ENCODE results near the gene AKT1. TPM values are rescaled to one million over a fixed set of nuclear protein-coding genes. Genes with fewer than 3 reads are reported as not detected.

The AKT1 gene
- total RNA-seq, 1 donor, result 188 TPM

GRCh38 chr14:104821229-104821945, 25.8 kb upstream of the AKT1 start:
- H3K27me3 ChIP-seq (ENCODE audit: insufficient read depth, low read length), result no peaks in the 10 kb centered on the region
- no peaks in the 10 kb centered on the region for H4K20me1 ChIP-seq (ENCODE audit: insufficient read depth, low read length)
- DNase-seq (ENCODE audit: insufficient read length, low spot score, missing footprints), result peak; percentile 50
- no peak for TF ChIP-seq CTCF (IDR thresholded peaks at IDR 0.05; ENCODE audit: extremely low read depth, low read depth, low read length)
- peaks cover 3% of the 10 kb centered on the region for H3K79me2 ChIP-seq (ENCODE audit: insufficient read depth, low read length)
- no peaks in the 10 kb centered on the region for H3K36me3 ChIP-seq (ENCODE audit: insufficient read depth, low read length)
- no peak overlapping the region for H2AFZ ChIP-seq (ENCODE audit: low read length)
- peaks cover 9% of the 10 kb centered on the region for H3K4me1 ChIP-seq (ENCODE audit: insufficient read depth, low read length)
- no peak overlapping the region for H3K27ac ChIP-seq (ENCODE audit: low read depth, low read length)
- no peaks in the 10 kb centered on the region for H3K9me3 ChIP-seq (ENCODE audit: low read depth, low read length)
- no peak overlapping the region for H3K4me3 ChIP-seq (ENCODE audit: insufficient read depth, low read length)
- no peak overlapping the region for H3K4me2 ChIP-seq (ENCODE audit: insufficient read depth, low read length)

GRCh38 chr14:104820669-104821228, 25.2 kb upstream of the AKT1 start:
- peak; percentile 56 for TF ChIP-seq CTCF (IDR thresholded peaks at IDR 0.05; ENCODE audit: extremely low read depth, low read depth, low read length)
- H3K79me2 ChIP-seq (ENCODE audit: insufficient read depth, low read length), result peaks cover 5% of the 10 kb centered on the region
- no peak overlapping the region for H3K4me3 ChIP-seq (ENCODE audit: insufficient read depth, low read length)

GRCh38 chr14:104819361-104819781, 23.8 kb upstream of the AKT1 start:
- H4K20me1 ChIP-seq (ENCODE audit: insufficient read depth, low read length), result no peaks in the 10 kb centered on the region
- peak; percentile 14 for DNase-seq (ENCODE audit: insufficient read length, low spot score, missing footprints)
- H3K79me2 ChIP-seq (ENCODE audit: insufficient read depth, low read length), result peaks cover 13% of the 10 kb centered on the region
- no peak overlapping the region for H3K27ac ChIP-seq (ENCODE audit: low read depth, low read length)
- no peak overlapping the region for H3K4me3 ChIP-seq (ENCODE audit: insufficient read depth, low read length)
- no peak overlapping the region for H2AFZ ChIP-seq (ENCODE audit: low read length)
- TF ChIP-seq CTCF (IDR thresholded peaks at IDR 0.05; ENCODE audit: extremely low read depth, low read depth, low read length), result no peak
- no peaks in the 10 kb centered on the region for H3K36me3 ChIP-seq (ENCODE audit: insufficient read depth, low read length)
- no peak overlapping the region for H3K4me2 ChIP-seq (ENCODE audit: insufficient read depth, low read length)
- H3K4me1 ChIP-seq (ENCODE audit: insufficient read depth, low read length), result peaks cover 16% of the 10 kb centered on the region
- no peaks in the 10 kb centered on the region for H3K27me3 ChIP-seq (ENCODE audit: insufficient read depth, low read length)
- H3K9me3 ChIP-seq (ENCODE audit: low read depth, low read length), result no peaks in the 10 kb centered on the region

More at GRCh38 chr14:104820669-104821228, 25.2 kb upstream of the AKT1 start:
- Histone ChIP-seq H3K4me1 (ENCODE audit: insufficient read depth, low read length) (peaks cover 10% of the 10 kb centered on the region), H3K4me2 (ENCODE audit: insufficient read depth, low read length) (peak overlapping the region; percentile 44), H2AFZ (ENCODE audit: low read length) (peak overlapping the region; percentile 31), H3K36me3 (ENCODE audit: insufficient read depth, low read length) (no peaks in the 10 kb centered on the region), H3K27ac (ENCODE audit: low read depth, low read length) (no peak overlapping the region), H3K9me3 (ENCODE audit: low read depth, low read length) (no peaks in the 10 kb centered on the region), H3K27me3 (ENCODE audit: insufficient read depth, low read length) (no peaks in the 10 kb centered on the region), H4K20me1 (ENCODE audit: insufficient read depth, low read length) (no peaks in the 10 kb centered on the region)
- DNase-seq (ENCODE audit: insufficient read length, low spot score, missing footprints), result peak; percentile 98

- Histone ChIP-seq H3K4me2 (ENCODE audit: insufficient read depth, low read length) (no peak overlapping the region), H3K36me3 (ENCODE audit: insufficient read depth, low read length) (no peaks in the 10 kb centered on the region)
- no peak for DNase-seq (ENCODE audit: insufficient read length, low spot score, missing footprints)
Measured at GRCh38 chr14:104818714-104819161, 23.2 kb upstream of the AKT1 start.

More at GRCh38 chr14:104818714-104819161, 23.2 kb upstream of the AKT1 start:
- H2AFZ ChIP-seq (ENCODE audit: low read length), result no peak overlapping the region
- no peak overlapping the region for H3K4me3 ChIP-seq (ENCODE audit: insufficient read depth, low read length)
- H3K27ac ChIP-seq (ENCODE audit: low read depth, low read length), result no peak overlapping the region
- H3K9me3 ChIP-seq (ENCODE audit: low read depth, low read length), result no peaks in the 10 kb centered on the region
- peaks cover 15% of the 10 kb centered on the region for H3K79me2 ChIP-seq (ENCODE audit: insufficient read depth, low read length)
- no peak for TF ChIP-seq CTCF (IDR thresholded peaks at IDR 0.05; ENCODE audit: extremely low read depth, low read depth, low read length)
- H4K20me1 ChIP-seq (ENCODE audit: insufficient read depth, low read length), result no peaks in the 10 kb centered on the region
- H3K27me3 ChIP-seq (ENCODE audit: insufficient read depth, low read length), result no peaks in the 10 kb centered on the region
- peaks cover 16% of the 10 kb centered on the region for H3K4me1 ChIP-seq (ENCODE audit: insufficient read depth, low read length)

Data from osteoblast (primary cell).